Right lobe of liver (tissue), 6 donors: Measurements from ENCODE around the gene PLXNA4. TPM values are rescaled to one million over a fixed set of nuclear protein-coding genes. Genes with fewer than 3 reads are reported as not detected.
A peak's percentile ranks its signal among the peaks of the same experiment; 100 is the strongest.

Experiments
- ATAC-seq, 4 donors: fragments of 200-7000 bp; cut with Tn5 transposase; one replicate each; pipeline ENCODE4 v1.9.1; 2020; ENCODE audit warnings: mild to moderate bottlenecking in 4 of 4, moderate library complexity in 4 of 4
- DNase-seq, 3 donors: peaks; one replicate each; pipeline ENCODE4 v3.0.0-alpha.2; 2020
- H3K27ac ChIP-seq, 3 donors: fragments of 200-600 bp; one replicate each; pipeline ENCODE4 v1.8.0; 2022
- H3K27me3 ChIP-seq, 2 donors: fragments of 200-600 bp; one replicate each; pipeline ENCODE4 v1.8.0; 2022
- H3K36me3 ChIP-seq, 4 donors: fragments of 200-600 bp; sonication (generic) in 1 of 4; one replicate each; pipeline versions ENCODE4 v1.5.1 to v1.8.0; 2017 to 2022; ENCODE audit warnings: control low read depth in 1 of 4
- H3K4me1 ChIP-seq, 4 donors: fragments of 200-600 bp; sonication (generic) in 1 of 4; one replicate each; pipeline versions ENCODE4 v1.5.1 to v1.8.0; 2017 to 2022; ENCODE audit warnings: control low read depth in 1 of 4
- H3K4me3 ChIP-seq, 3 donors: fragments of 200-600 bp; one replicate each; pipeline ENCODE4 v1.8.0; 2022
- H3K9me3 ChIP-seq, 4 donors: fragments of 200-600 bp; sonication (generic) in 1 of 4; one replicate each; pipeline versions ENCODE4 v1.5.1 to v1.8.0; 2017 to 2022; ENCODE audit warnings: control low read depth in 1 of 4
- CTCF ChIP-seq, 4 donors: fragments of 200-600 bp in 3 of 4; fragments of 450-650 bp in 1 of 4; IDR thresholded peaks; one replicate each; pipeline versions ENCODE4 v1.5.1 to v1.8.0; 2016 to 2022; ENCODE audit warnings: antibody characterized with exemption in 4 of 4, mild to moderate bottlenecking in 2 of 4
- POLR2A ChIP-seq: fragments of 450-650 bp; IDR thresholded peaks from one replicate; pipeline ENCODE4 v1.6.1; 2017; ENCODE audit warnings: antibody characterized with exemption, mild to moderate bottlenecking
- WGBS: methylation state at CpG from one replicate; pipeline ENCODE4 v1.1.6; 2018; ENCODE audit warnings: low coverage, low lambda C conversion rate; ENCODE audit not compliant: insufficient coverage; ENCODE audit errors: missing lambda C conversion rate; 5-methylcytosine and 5-hydroxymethylcytosine counted together
- intact Hi-C, 2 donors: fragments of 100-400 bp; cut with DNase I; formaldehyde crosslinking; loops; one replicate each; pipeline versions ENCODE4 v1.11.2 to v1.14.1; 2022
- total RNA-seq, 6 experiments: library from RNA; depleted of rRNA in 2 of 6; stranded (reverse); fragments of >200 nt in 2 of 6; fragmentation: NEBNext Ultra II Directional in 3 of 6; extraction: Animal tissue kit (Norgen Biotek cat#: 25700) in 3 of 6; gene quantifications; one replicate each; pipeline versions ENCODE4 v1.1.0 to v1.2.4, GENCODE V29; 2016 to 2023
- donor health status: DM: no; HTN: yes; CAD: no.
- donor health status: DM: no; HTN: no; CAD: no.
- donor health status: DM: no; HTN: no; CAD: no.
- donor health status: DM: no; HTN: yes; CAD: no.
- donor health status: DM: no; HTN: yes; CAD: no.

PLXNA4 gene
- total RNA-seq, 6 experiments from 2014 or later = 0.17 to 0.90 (median 0.30) TPM

GRCh38 chr7:132504071-132504470 lies 72.2 kb downstream of the PLXNA4 start:
- H3K4me1 ChIP-seq = no peaks in the 10 kb centered on the region
- H3K4me3 ChIP-seq = no peak overlapping the region
- no peaks in the 10 kb centered on the region for H3K36me3 ChIP-seq
- no peak overlapping the region for H3K27ac ChIP-seq
- ATAC-seq (no peak), DNase-seq (no peak)
- intact Hi-C loops = no loop called here
- no peaks in the 10 kb centered on the region for H3K9me3 ChIP-seq
- H3K27me3 ChIP-seq = no peaks in the 10 kb centered on the region
- no peak for TF ChIP-seq POLR2A
- TF ChIP-seq CTCF (IDR thresholded peaks at IDR 0.05) = no peak
- 82% methylated on average over 5 of the region's 5 CpGs for WGBS

DNA sequence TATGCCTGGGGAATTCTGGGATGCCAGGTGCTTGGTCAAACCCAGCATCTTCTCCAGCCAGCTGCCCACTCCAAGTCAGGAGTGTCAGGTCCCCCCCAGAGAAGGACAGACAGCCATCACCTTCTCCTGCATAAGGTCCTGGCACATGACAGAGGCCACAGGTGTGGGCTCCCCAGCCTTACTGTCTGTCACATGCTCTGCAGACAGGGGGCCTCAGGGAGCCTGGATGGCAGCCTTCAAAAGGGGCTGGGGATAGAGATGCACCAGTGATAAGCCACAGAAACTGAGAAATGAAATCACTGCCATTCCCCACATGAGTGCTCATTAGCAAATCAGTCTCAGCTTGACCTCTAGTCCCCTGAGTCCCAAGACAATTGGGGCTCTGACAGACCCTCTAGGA lies 72.9 kb downstream of the PLXNA4 start:
- DNase-seq (no peak), ATAC-seq (no peak)
- Histone ChIP-seq H3K4me3 (no peak overlapping the region), H3K27me3 (no peaks in the 10 kb centered on the region), H3K36me3 (no peaks in the 10 kb centered on the region), H3K4me1 (no peaks in the 10 kb centered on the region), H3K9me3 (no peaks in the 10 kb centered on the region), H3K27ac (no peak overlapping the region)
- TF ChIP-seq POLR2A = no peak
- intact Hi-C loops = no loop called here

DNA sequence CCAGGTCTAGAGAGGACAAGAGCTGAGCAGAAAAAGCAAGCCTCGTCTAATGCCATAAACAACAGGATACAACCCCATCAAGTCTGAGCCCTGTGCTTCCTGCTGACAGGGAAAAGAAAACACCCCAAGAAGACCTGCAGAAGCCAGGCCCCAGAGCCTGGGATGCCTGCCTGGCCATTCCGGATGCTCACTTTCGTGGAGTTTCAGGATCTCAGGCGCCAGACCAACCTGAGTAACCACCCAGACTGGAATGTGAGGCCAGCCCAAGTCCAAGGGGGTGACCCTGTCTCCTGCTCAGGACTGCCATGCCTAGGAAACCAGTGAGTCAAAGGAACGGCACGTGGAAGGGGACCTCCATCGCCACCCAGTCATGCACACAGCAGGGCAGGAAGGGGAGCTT lies 74.3 kb downstream of the PLXNA4 start:
- no peak for DNase-seq
- intact Hi-C loops = no loop called here
- H3K27ac ChIP-seq = no peak overlapping the region
- no peaks in the 10 kb centered on the region for H3K4me1 ChIP-seq
- H3K4me3 ChIP-seq = no peak overlapping the region
- TF ChIP-seq POLR2A (no peak), CTCF (IDR thresholded peaks at IDR 0.05) (no peak)
- no peaks in the 10 kb centered on the region for H3K36me3 ChIP-seq
- H3K27me3 ChIP-seq = no peaks in the 10 kb centered on the region
- WGBS = 27% methylated on average over 2 of the region's 7 CpGs
- ATAC-seq = peak in 3 of 4 donors; percentile 8 to 45 (median 15)
- no peaks in the 10 kb centered on the region for H3K9me3 ChIP-seq

GRCh38 chr7:132500727-132501440 lies 75.4 kb downstream of the PLXNA4 start:
- WGBS = 39% methylated on average over 8 of the region's 10 CpGs
- no peak for TF ChIP-seq POLR2A
- TF ChIP-seq CTCF (IDR thresholded peaks at IDR 0.05) = peak in 3 of 4 donors; percentile 11 to 17 (median 15)
- H3K27me3 ChIP-seq = no peaks in the 10 kb centered on the region
- DNase-seq = no peak
- no peaks in the 10 kb centered on the region for H3K9me3 ChIP-seq
- no peak overlapping the region for H3K4me3 ChIP-seq
- intact Hi-C loops = no loop called here
- H3K36me3 ChIP-seq = no peaks in the 10 kb centered on the region
- H3K27ac ChIP-seq = no peak overlapping the region
- no peaks in the 10 kb centered on the region for H3K4me1 ChIP-seq
- peak; percentile 51 to 75 (median 56) for ATAC-seq

GRCh38 chr7:132499487-132499886 lies 76.8 kb downstream of the PLXNA4 start:
- intact Hi-C loops = no loop called here
- Histone ChIP-seq H3K4me1 (no peaks in the 10 kb centered on the region), H3K36me3 (no peaks in the 10 kb centered on the region), H3K9me3 (no peaks in the 10 kb centered on the region), H3K27ac (no peak overlapping the region), H3K27me3 (no peaks in the 10 kb centered on the region), H3K4me3 (no peak overlapping the region)
- WGBS = 72% methylated on average over 5 of the region's 5 CpGs
- DNase-seq = no peak
- no peak for ATAC-seq
- TF ChIP-seq CTCF (IDR thresholded peaks at IDR 0.05) = no peak
- no peak for TF ChIP-seq POLR2A
